Measurements from ENCODE around the gene CNPPD1. TPM values are rescaled to one million over a fixed set of nuclear protein-coding genes. Genes with fewer than 3 reads are reported as not detected.
A peak's percentile ranks its signal among the peaks of the same experiment; 100 is the strongest.

The CNPPD1 gene
- polyA plus RNA-seq, 2 of the 4 experiments (the other 2 are of a cell fraction) = 22.4 to 27.6 TPM

GRCh38 chr2:219161097-219161496 lies 15.6 kb downstream of the CNPPD1 start:
- H3K4me3 ChIP-seq = peak overlapping the region; percentile 54
- no peak for DNase-seq (ENCODE audit: low read depth in 1 of 2, low spot score in 1 of 2)
- peak overlapping the region; percentile 98 for H3K4me2 ChIP-seq
- ATAC-seq = no peak
- CTCF ChIA-PET = interaction anchor here (2.0 to 21.6 kb wide), 6 partner anchors 12 to 166 kb away, joined by 6 to 332 read pairs (median 106); partner anchors contain the start of genes CNPPD1, IHH and SLC23A3
- H3K4me1 ChIP-seq = peaks cover 9% of the 10 kb centered on the region
- H3K27ac ChIP-seq = peak overlapping the region; percentile 91 to 95
- FAIRE-seq = no peak
- no peaks in the 10 kb centered on the region for H3K9me3 ChIP-seq
- POLR2A ChIA-PET = interaction anchor here (0.6 kb wide), 1 partner anchor 227 kb away, joined by 5 read pairs; no protein-coding TSS in a partner anchor
- 73% methylated on average over 4 of the region's 4 CpGs for WGBS (ENCODE audit: missing lambda C conversion rate)
- TF ChIP-seq MYC (IDR thresholded peaks at IDR 0.05; ENCODE audit: borderline replicate concordance, low read length) = no peak
- TF ChIP-seq CBX8 (IDR thresholded peaks at IDR 0.05) = no peak
- no peak for TF ChIP-seq KDM1A (IDR thresholded peaks at IDR 0.05; ENCODE audit: low read depth)
- TF ChIP-seq RNF2 (IDR thresholded peaks at IDR 0.05; ENCODE audit: borderline replicate concordance, low read depth) = no peak
- no peak for TF ChIP-seq ZSCAN20 (CRISPR knock-in tag; IDR thresholded peaks at IDR 0.05)
- no peak for TF ChIP-seq POLR2AphosphoS2 (conservative IDR thresholded peaks at IDR 0.05; ENCODE audit: low read length)
- TF ChIP-seq ZC3H11A (IDR thresholded peaks at IDR 0.05) = no peak
- TF ChIP-seq CHD2 (IDR thresholded peaks at IDR 0.05; ENCODE audit: low read length, partially characterized antibody) = no peak
- TF ChIP-seq TP53 (CRISPR knock-in tag; IDR thresholded peaks at IDR 0.05) = no peak
- no peak for TF ChIP-seq RFX5 (IDR thresholded peaks at IDR 0.05)
- no peak for TF ChIP-seq ATOH8 (CRISPR knock-in tag; IDR thresholded peaks at IDR 0.05; ENCODE audit: low read depth)
- TF ChIP-seq POLR2A (IDR thresholded peaks at IDR 0.05; ENCODE audit: low read length) = no peak
- no peak for TF ChIP-seq FOXS1 (CRISPR knock-in tag; IDR thresholded peaks at IDR 0.05)
- no peak for TF ChIP-seq NR3C1 (IDR thresholded peaks at IDR 0.05)
- TF ChIP-seq JUN (IDR thresholded peaks at IDR 0.05) = no peak
- no peak for TF ChIP-seq NPAS2 (CRISPR knock-in tag; IDR thresholded peaks at IDR 0.05; ENCODE audit: borderline replicate concordance)
- TF ChIP-seq CEBPB (IDR thresholded peaks at IDR 0.05) = no peak
- TF ChIP-seq USF2 (IDR thresholded peaks at IDR 0.05) = no peak
- TF ChIP-seq FOSB (CRISPR knock-in tag; IDR thresholded peaks at IDR 0.05) = no peak

- FAIRE-seq (no peak), ATAC-seq (peak; percentile 94 to 96), DNase-seq (ENCODE audit: low read depth in 1 of 2, low spot score in 1 of 2) (peak; percentile 94 to 95)
- ChIA-PET POLR2A (interaction anchor here (1.3 kb wide), 1 partner anchor 16 kb away, joined by 4 read pairs; the partner anchor contains the start of gene CNPPD1), CTCF (interaction anchor here (0.6 to 21.6 kb wide), 42 partner anchors 11 to 295 kb away, joined by 3 to 332 read pairs (median 4); partner anchors contain the start of genes CNPPD1, DNAJB2, IHH and SLC23A3)
- Histone ChIP-seq H3K27ac (peak within 1 kb of the TSS; percentile 91 to 95), H3K9me3 (no peaks in the 10 kb centered on the region), H3K4me3 (peak within 1 kb of the TSS; percentile 54), H3K4me1 (peaks cover 9% of the 10 kb centered on the region), H3K4me2 (peak within 1 kb of the TSS; percentile 98)
- whole genome bisulfite sequencing (ENCODE audit: missing lambda C conversion rate) = 1% methylated on average over 17 of the region's 70 CpGs
- TF ChIP-seq SMC3 (IDR thresholded peaks at IDR 0.05) (peak; percentile 80), ZSCAN20 (CRISPR knock-in tag; IDR thresholded peaks at IDR 0.05) (no peak), MYC (IDR thresholded peaks at IDR 0.05; ENCODE audit: borderline replicate concordance, low read length) (0 out of 2 replicates have a peak, but pooled peaks have one; percentile 51), RARB (CRISPR knock-in tag; IDR thresholded peaks at IDR 0.05) (no peak), GATA3 (IDR thresholded peaks at IDR 0.05; ENCODE audit: borderline replicate concordance) (no peak), NR3C1 (IDR thresholded peaks at IDR 0.05) (no peak), POLR2AphosphoS2 (conservative IDR thresholded peaks at IDR 0.05; ENCODE audit: low read length) (no peak), ZNF302 (CRISPR knock-in tag; IDR thresholded peaks at IDR 0.05) (no peak), RCOR1 (IDR thresholded peaks at IDR 0.05; ENCODE audit: low read depth, low read length) (no peak), CHD4 (IDR thresholded peaks at IDR 0.05; ENCODE audit: borderline replicate concordance) (no peak), RAD21 (conservative IDR thresholded peaks at IDR 0.05 in 1 of 2, IDR thresholded peaks at IDR 0.05 in 1 of 2) (peak; percentile 85 to 91), NPAS2 (CRISPR knock-in tag; IDR thresholded peaks at IDR 0.05; ENCODE audit: borderline replicate concordance) (no peak), CEBPB (IDR thresholded peaks at IDR 0.05) (no peak), RFX5 (IDR thresholded peaks at IDR 0.05) (no peak), PHF8 (IDR thresholded peaks at IDR 0.05; ENCODE audit: borderline replicate concordance, low read depth) (peak; percentile 84; the same call in 1 of the 2 replicates), E2F6 (IDR thresholded peaks at IDR 0.05; ENCODE audit: borderline replicate concordance, low read depth) (peak; percentile 62; the same call in 1 of the 2 replicates), TFCP2L1 (CRISPR knock-in tag; IDR thresholded peaks at IDR 0.05) (no peak), JUNB (IDR thresholded peaks at IDR 0.05) (no peak), CBX8 (IDR thresholded peaks at IDR 0.05) (no peak), ATOH8 (CRISPR knock-in tag; IDR thresholded peaks at IDR 0.05; ENCODE audit: low read depth) (no peak), MAZ (IDR thresholded peaks at IDR 0.05; ENCODE audit: borderline replicate concordance, low read depth, low read length) (peak; percentile 75; the same call in 1 of the 2 replicates), CBX2 (IDR thresholded peaks at IDR 0.05; ENCODE audit: borderline replicate concordance, low read depth) (no peak)
Measured at GRCh38 chr2:219160186-219161017, 16.3 kb downstream of the CNPPD1 start, which contains the start of gene NHEJ1. NHEJ1 (minus strand) TSS chr2:219160815; CDS start chr2:219158362, 2,453 bp downstream.
